ENCODE measurements around the gene BEST4. TPM values are rescaled to one million over a fixed set of nuclear protein-coding genes. Genes with fewer than 3 reads are reported as not detected.

The BEST4 gene
- total RNA-seq, 4 donors from 2014 or later: 0.32 TPM; not detected in 3

DNA sequence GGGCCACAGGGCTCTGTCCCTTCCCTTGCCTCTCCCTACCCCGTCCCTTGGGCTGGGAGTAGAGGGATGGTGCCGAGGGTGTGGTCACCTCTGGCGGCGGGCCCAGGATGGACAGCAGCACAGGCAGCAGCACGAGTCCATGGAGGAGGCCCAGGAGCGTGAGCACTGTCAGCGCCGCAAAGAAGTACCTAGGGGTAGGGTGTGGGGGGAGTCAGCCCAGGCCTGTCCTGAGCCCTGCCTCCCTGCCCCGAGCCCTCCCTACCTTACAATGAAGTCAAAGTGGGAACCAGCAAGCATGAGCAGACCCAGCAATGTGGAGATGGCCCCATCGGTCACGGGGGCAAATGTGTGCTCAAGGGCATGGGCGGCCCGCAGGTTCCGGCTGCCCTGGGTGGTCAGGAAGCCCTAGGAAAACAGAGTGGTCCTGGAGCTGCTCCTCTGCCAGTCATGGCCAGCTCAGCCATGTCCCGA is 35.0 kb upstream of the BEST4 start:
- Histone ChIP-seq H3K27ac (no peak overlapping the region), H3K9me3 (no peaks in the 10 kb centered on the region), H3K4me3 (no peak overlapping the region), H3K27me3 (no peaks in the 10 kb centered on the region), H3K4me1 (peaks cover 6 to 13% of the 10 kb centered on the region in 2 donors), H3K36me3 (no peaks in the 10 kb centered on the region)
- intact Hi-C loops (cut with DNase I; ENCODE audit: low total_unique reads): loop anchor here (5.0 kb wide), 1 partner anchor 36 kb away; the partner anchor contains the start of gene BEST4
- DNase-seq (no peak), ATAC-seq (no peak)
- in situ Hi-C loops (cut with MboI; ENCODE audit: low sequenced_read_pairs in 4 of 4): no loop called here
- TF ChIP-seq, protein P1, sequence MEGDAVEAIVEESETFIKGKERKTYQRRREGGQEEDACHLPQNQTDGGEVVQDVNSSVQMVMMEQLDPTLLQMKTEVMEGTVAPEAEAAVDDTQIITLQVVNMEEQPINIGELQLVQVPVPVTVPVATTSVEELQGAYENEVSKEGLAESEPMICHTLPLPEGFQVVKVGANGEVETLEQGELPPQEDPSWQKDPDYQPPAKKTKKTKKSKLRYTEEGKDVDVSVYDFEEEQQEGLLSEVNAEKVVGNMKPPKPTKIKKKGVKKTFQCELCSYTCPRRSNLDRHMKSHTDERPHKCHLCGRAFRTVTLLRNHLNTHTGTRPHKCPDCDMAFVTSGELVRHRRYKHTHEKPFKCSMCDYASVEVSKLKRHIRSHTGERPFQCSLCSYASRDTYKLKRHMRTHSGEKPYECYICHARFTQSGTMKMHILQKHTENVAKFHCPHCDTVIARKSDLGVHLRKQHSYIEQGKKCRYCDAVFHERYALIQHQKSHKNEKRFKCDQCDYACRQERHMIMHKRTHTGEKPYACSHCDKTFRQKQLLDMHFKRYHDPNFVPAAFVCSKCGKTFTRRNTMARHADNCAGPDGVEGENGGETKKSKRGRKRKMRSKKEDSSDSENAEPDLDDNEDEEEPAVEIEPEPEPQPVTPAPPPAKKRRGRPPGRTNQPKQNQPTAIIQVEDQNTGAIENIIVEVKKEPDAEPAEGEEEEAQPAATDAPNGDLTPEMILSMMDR (IDR thresholded peaks at IDR 0.05 in 4 of 5, conservative IDR thresholded peaks at IDR 0.05 in 1 of 5): no peak

DNA sequence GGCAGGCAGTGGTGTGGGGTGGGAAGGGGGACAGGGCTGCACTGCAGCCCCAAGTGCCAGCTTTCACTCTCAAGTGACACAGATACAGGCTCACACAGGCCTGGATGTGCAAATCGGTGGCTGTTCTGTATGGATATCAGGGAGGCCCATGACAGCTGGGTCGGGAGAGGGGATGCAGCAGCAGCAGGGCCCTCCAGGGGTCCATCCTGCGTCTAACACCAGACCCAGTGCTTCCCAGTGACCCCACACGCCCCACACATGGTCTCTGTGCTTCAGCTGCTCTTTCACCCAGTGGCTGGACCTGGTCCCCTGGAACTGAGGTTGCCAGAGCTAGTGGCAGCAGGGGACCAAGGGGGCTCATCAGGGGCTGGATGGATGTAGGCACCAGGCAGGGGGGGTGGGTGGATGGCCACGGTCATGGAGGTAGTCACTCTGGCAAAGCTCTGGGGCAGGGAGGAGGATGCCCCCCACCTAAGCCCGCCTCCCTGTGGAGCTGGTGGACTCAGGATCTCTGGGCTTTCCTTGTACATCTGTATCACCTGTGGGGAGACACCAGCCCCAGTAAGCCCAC is 34.2 kb upstream of the BEST4 start:
- ATAC-seq (no peak), DNase-seq (no peak)
- Histone ChIP-seq H3K27me3 (no peaks in the 10 kb centered on the region), H3K9me3 (no peaks in the 10 kb centered on the region), H3K4me3 (no peak overlapping the region), H3K27ac (no peak overlapping the region), H3K36me3 (no peaks in the 10 kb centered on the region), H3K4me1 (peaks cover 6 to 13% of the 10 kb centered on the region in 2 donors)
- in situ Hi-C loops (cut with MboI; ENCODE audit: low sequenced_read_pairs in 4 of 4): no loop called here
- TF ChIP-seq, protein P1 (IDR thresholded peaks at IDR 0.05 in 4 of 5, conservative IDR thresholded peaks at IDR 0.05 in 1 of 5): no peak
- TF ChIP-seq POLR2A (IDR thresholded peaks at IDR 0.05): no peak
- intact Hi-C loops (cut with DNase I; ENCODE audit: low total_unique reads): loop anchor here (5.0 kb wide), 1 partner anchor 35 kb away; the partner anchor contains the start of gene BEST4

DNA sequence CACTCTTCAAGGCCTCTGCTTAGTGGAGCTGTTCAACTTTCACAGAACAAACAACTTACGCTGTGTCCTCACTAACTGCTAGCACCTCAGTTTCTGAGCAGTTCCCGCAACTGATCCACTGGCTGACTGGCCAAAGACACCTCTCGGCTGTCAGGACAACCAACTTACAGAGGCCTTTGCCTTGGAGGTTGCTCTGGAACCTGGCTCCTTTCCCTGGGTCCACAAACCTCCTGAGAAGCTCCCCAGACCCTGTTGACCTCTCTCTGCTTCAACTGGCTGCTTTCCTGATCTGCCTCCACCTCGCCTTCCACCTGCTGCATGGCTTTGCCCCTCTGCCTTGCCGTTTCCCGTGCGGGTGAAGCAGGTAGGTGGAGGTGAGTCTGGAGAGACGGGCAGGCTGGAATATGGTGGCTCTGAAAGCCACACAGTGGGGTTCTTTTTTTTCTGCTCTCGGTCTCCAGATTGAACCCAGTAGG is 33.3 kb upstream of the BEST4 start:
- H3K36me3 ChIP-seq: no peaks in the 10 kb centered on the region
- no peak for DNase-seq
- H3K4me3 ChIP-seq: no peak overlapping the region
- ATAC-seq: no peak
- H3K27ac ChIP-seq: peak overlapping the region in 2 of 4 donors; percentile 86 to 91
- in situ Hi-C loops (cut with MboI; ENCODE audit: low sequenced_read_pairs in 4 of 4) (no loop called here), intact Hi-C loops (cut with DNase I; ENCODE audit: low total_unique reads) (loop anchor here (5.0 kb wide), 1 partner anchor 34 kb away; the partner anchor contains the start of gene BEST4)
- H3K4me1 ChIP-seq: peaks cover 6 to 13% of the 10 kb centered on the region in 2 donors
- TF ChIP-seq, protein P1 (IDR thresholded peaks at IDR 0.05 in 4 of 5, conservative IDR thresholded peaks at IDR 0.05 in 1 of 5): no peak
- TF ChIP-seq POLR2A (IDR thresholded peaks at IDR 0.05): no peak
- no peaks in the 10 kb centered on the region for H3K9me3 ChIP-seq
- no peaks in the 10 kb centered on the region for H3K27me3 ChIP-seq

DNA sequence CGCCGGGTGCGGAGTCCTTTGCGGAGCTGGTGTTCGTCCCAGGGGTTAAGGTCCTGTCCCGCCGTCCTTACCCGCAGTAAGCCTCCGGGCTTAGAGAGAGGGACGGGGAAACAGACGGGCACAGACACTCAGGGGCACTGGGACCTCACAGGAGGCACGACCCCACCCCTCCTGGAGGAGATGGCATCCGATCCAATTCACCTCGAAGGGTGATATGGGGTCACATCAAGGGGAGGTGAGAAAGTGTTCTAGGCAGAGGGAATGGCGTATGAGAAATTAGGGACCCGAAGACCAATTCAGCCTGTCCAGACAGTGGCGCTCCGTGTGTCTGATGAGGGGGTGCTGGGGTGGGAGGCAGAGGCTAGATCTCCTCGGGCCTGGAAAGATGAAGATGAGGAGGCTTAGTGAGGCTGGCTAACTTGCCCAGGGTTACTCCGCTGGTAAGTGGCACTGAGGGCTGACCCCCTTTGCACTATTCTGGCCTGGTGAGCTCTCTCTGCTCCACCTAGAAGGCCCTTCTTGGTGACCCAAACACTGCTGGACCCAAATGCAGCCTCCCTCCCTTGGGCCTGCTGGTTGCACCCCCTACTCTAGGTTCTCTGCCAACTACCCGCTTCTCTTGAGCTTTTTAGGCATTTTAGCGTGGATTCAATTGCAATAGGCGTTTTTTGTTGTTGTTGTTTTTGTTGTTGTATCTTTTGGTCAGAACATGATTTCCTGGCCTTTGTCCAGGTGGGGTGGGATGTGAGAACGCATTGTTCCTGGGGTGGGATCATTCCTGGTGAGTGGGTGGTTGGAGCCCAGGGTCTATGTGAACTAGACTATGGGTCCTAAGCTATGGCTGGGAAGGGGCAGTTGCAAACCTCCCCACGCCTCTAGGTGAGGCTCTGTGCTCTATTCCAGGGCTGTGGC is 32.6 kb upstream of the BEST4 start:
- DNase-seq (no peak), ATAC-seq (peak; percentile 15 to 44)
- Histone ChIP-seq H3K27me3 (no peaks in the 10 kb centered on the region), H3K27ac (peak overlapping the region; percentile 86 to 91 (median 89)), H3K4me1 (peaks cover 6 to 13% of the 10 kb centered on the region in 2 donors), H3K4me3 (peak overlapping the region; percentile 46 to 70 (median 64)), H3K36me3 (no peaks in the 10 kb centered on the region), H3K9me3 (no peaks in the 10 kb centered on the region)
- intact Hi-C loops (cut with DNase I; ENCODE audit: low total_unique reads) (loop anchor here (1.0 to 5.0 kb wide), 2 partner anchors 33 to 89 kb away; partner anchors contain the start of genes BEST4 and RNU5D-1), in situ Hi-C loops (cut with MboI; ENCODE audit: low sequenced_read_pairs in 4 of 4) (no loop called here)
- TF ChIP-seq, protein P1 (IDR thresholded peaks at IDR 0.05 in 4 of 5, conservative IDR thresholded peaks at IDR 0.05 in 1 of 5): no peak
- TF ChIP-seq POLR2A (IDR thresholded peaks at IDR 0.05): no peak
